Central memory CD8-positive, alpha-beta T cell (primary cell): Measurements from ENCODE around the gene C10orf90.

Experiments
- ATAC-seq: fragments of 150-1000 bp; cut with Tn5 transposase; replicated peaks from 2 replicates; pipeline ENCODE4 v1.10.0; 2022; ENCODE audit warnings: mild to moderate bottlenecking, moderate FRiP score, moderate number of reproducible peaks; ENCODE audit not compliant: poor library complexity, severe bottlenecking; ENCODE audit errors: extremely low read depth
- DNase-seq, 2 donors: peaks; one replicate each; pipeline ENCODE4 v3.0.0; 2021; ENCODE audit warnings: low spot score in 2 of 2
- H3K27ac Mint-ChIP-seq: one replicate; pipeline ENCODE4 v1.8.0; 2022; ENCODE audit warnings: low read depth, mild to moderate bottlenecking, moderate library complexity, mixed read lengths
- H3K27me3 Mint-ChIP-seq: one replicate; pipeline ENCODE4 v1.8.0; 2022; ENCODE audit warnings: mixed read lengths
- H3K36me3 Mint-ChIP-seq: one replicate; pipeline ENCODE4 v1.8.0; 2022; ENCODE audit warnings: mild to moderate bottlenecking, moderate library complexity, mixed read lengths; ENCODE audit not compliant: insufficient read depth
- H3K4me1 Mint-ChIP-seq: one replicate; pipeline ENCODE4 v1.8.0; 2022; ENCODE audit warnings: mixed read lengths
- H3K4me3 Mint-ChIP-seq: one replicate; pipeline ENCODE4 v1.8.0; 2022; ENCODE audit warnings: mild to moderate bottlenecking, moderate library complexity, mixed read lengths
- H3K9me3 Mint-ChIP-seq: one replicate; pipeline ENCODE4 v1.8.0; 2022; ENCODE audit warnings: mixed read lengths

The C10orf90 gene

GRCh38 chr10:126670056-126670894 lies at the start of gene C10orf90:
C10orf90 (minus strand) TSS chr10:126670693; CDS start chr10:126670480, 213 bp downstream.
- Mint-ChIP-seq H3K4me1 (no peaks in the 10 kb centered on the region), H3K27me3 (no peaks in the 10 kb centered on the region), H3K9me3 (peaks cover 7% of the 10 kb centered on the region), H3K36me3 (no peaks in the 10 kb centered on the region), H3K27ac (no peak within 1 kb of the TSS), H3K4me3 (no peak within 1 kb of the TSS)
- DNase-seq (no peak), ATAC-seq (no peak)

DNA sequence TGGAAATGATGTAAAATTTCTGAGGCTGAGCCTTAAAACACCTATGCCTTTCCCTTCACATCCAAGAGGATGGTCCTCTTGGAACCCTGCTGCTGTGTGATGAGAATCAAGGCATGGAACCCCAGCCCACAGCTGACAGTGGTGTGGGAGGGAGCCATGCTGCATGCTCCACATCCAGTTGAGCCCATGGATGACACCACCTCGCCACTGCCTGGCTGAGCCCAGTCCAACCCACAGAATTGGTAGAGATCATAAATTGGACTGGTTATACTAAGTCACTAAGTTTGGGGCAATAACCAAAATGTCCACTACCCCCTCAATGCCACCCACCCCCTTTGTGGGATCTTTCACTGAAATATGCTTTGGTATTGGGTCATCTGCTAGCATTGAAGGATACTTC lies 45.9 kb upstream of the C10orf90 start:
- Mint-ChIP-seq H3K27ac (no peak overlapping the region), H3K27me3 (no peaks in the 10 kb centered on the region), H3K4me3 (no peak overlapping the region), H3K36me3 (no peaks in the 10 kb centered on the region), H3K4me1 (no peaks in the 10 kb centered on the region), H3K9me3 (peaks cover 24% of the 10 kb centered on the region)
- ATAC-seq (no peak), DNase-seq (no peak)

GRCh38 chr10:126713594-126713993 lies 43.1 kb upstream of the C10orf90 start:
- Mint-ChIP-seq H3K9me3 (peaks cover 19% of the 10 kb centered on the region), H3K36me3 (no peaks in the 10 kb centered on the region), H3K4me1 (no peaks in the 10 kb centered on the region), H3K4me3 (no peak overlapping the region), H3K27me3 (no peaks in the 10 kb centered on the region), H3K27ac (no peak overlapping the region)
- DNase-seq (no peak), ATAC-seq (no peak)

DNA sequence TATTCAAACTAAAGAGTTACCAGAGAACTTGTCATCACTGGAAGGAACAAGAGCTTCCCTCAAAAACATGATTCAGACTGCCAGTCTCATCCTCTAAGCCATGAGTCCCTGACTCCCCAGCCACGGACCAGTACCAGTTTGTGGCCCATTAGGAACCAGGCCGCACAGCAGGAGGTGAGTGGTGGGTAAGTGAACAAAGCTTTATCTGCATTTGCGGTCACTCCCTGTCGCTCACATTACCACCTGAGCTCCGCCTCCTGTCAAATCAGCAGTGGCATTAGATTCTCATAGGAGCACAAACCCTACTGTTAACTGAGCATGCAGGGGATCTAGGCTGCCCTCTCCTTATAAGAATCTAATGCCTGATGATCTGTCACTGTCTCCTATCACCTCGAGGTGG lies 42.2 kb upstream of the C10orf90 start:
- H3K27me3 Mint-ChIP-seq, result no peaks in the 10 kb centered on the region
- H3K27ac Mint-ChIP-seq, result no peak overlapping the region
- no peaks in the 10 kb centered on the region for H3K36me3 Mint-ChIP-seq
- no peaks in the 10 kb centered on the region for H3K4me1 Mint-ChIP-seq
- peaks cover 13% of the 10 kb centered on the region for H3K9me3 Mint-ChIP-seq
- no peak for DNase-seq
- no peak for ATAC-seq
- no peak overlapping the region for H3K4me3 Mint-ChIP-seq

GRCh38 chr10:126705951-126706565 lies 35.6 kb upstream of the C10orf90 start:
- peaks cover 12% of the 10 kb centered on the region for H3K9me3 Mint-ChIP-seq
- H3K27ac Mint-ChIP-seq, result no peak overlapping the region
- no peak overlapping the region for H3K4me3 Mint-ChIP-seq
- no peaks in the 10 kb centered on the region for H3K36me3 Mint-ChIP-seq
- H3K4me1 Mint-ChIP-seq, result no peaks in the 10 kb centered on the region
- no peaks in the 10 kb centered on the region for H3K27me3 Mint-ChIP-seq
- ATAC-seq (no peak), DNase-seq (no peak)

DNA sequence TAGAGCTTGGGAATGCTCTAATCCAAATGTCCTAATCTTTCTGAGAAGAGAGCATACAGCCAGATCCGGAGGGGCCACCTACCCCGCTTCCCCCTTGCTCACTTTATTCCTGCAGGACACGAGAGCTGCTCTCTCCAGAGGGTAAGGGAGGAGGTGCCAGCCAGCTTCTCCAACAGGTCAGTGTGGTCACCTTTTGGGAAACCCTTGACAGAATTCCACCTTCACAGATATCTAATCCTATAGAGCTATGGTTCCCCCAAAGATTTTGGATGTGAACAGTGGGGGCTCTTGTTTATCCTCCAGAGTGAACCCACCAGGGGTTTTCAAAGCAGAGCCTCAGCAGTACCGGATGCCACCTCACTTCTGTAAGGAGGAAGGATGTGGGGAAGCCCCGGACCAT lies 34.6 kb upstream of the C10orf90 start:
- Mint-ChIP-seq H3K4me1 (no peaks in the 10 kb centered on the region), H3K4me3 (no peak overlapping the region), H3K36me3 (no peaks in the 10 kb centered on the region), H3K27ac (no peak overlapping the region), H3K9me3 (peaks cover 13% of the 10 kb centered on the region), H3K27me3 (no peaks in the 10 kb centered on the region)
- DNase-seq (no peak), ATAC-seq (no peak)

DNA sequence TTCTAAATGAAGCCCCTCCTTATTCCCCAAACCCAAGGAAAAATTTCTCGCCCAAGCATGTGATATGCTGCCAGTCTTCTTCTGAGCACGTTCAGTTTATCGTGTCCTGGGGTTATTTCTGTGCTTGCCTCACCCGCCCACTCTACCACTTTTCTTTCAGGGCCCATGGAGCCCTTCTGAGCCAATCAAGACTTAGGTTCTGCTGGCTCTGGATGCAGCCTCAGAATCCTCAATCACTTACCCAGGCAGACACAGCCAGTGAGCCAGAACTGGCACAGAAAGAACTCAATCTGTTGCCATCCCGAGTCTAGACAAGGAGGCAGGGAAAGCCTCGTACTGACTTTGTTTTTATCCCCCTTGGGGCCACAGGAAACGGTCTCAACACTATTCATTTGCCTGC lies 34.2 kb upstream of the C10orf90 start:
- no peaks in the 10 kb centered on the region for H3K4me1 Mint-ChIP-seq
- H3K27ac Mint-ChIP-seq, result no peak overlapping the region
- H3K9me3 Mint-ChIP-seq, result peaks cover 13% of the 10 kb centered on the region
- no peak overlapping the region for H3K4me3 Mint-ChIP-seq
- H3K27me3 Mint-ChIP-seq, result no peaks in the 10 kb centered on the region
- no peak for DNase-seq
- ATAC-seq, result no peak
- no peaks in the 10 kb centered on the region for H3K36me3 Mint-ChIP-seq

GRCh38 chr10:126702181-126702580 lies 31.7 kb upstream of the C10orf90 start:
- DNase-seq (no peak), ATAC-seq (no peak)
- H3K27ac Mint-ChIP-seq, result no peak overlapping the region
- peaks cover 18% of the 10 kb centered on the region for H3K9me3 Mint-ChIP-seq
- no peak overlapping the region for H3K4me3 Mint-ChIP-seq
- no peaks in the 10 kb centered on the region for H3K4me1 Mint-ChIP-seq
- no peaks in the 10 kb centered on the region for H3K36me3 Mint-ChIP-seq
- H3K27me3 Mint-ChIP-seq, result no peaks in the 10 kb centered on the region

DNA sequence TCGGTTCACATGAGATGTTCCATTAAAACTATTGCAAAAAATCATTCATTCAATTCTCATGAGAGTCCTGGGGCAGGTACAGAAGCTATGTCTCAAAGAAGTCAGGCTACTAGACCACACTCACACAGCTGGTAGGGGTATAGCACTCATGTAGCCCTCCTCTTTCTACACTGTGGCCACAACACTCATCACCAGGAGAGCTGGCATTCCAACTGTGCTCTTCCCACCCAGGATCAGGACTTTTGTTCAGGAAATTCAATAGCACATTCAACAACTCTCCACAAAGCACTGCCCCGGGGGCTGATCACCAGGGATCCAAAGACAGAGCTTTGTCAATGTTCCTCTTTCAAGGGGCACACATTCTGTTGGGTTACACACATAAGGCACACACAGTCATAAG lies 31.0 kb upstream of the C10orf90 start:
- Mint-ChIP-seq H3K4me1 (no peaks in the 10 kb centered on the region), H3K36me3 (no peaks in the 10 kb centered on the region), H3K27ac (no peak overlapping the region), H3K9me3 (peaks cover 18% of the 10 kb centered on the region), H3K4me3 (no peak overlapping the region), H3K27me3 (no peaks in the 10 kb centered on the region)
- ATAC-seq (no peak), DNase-seq (no peak)

GRCh38 chr10:126696684-126697083 lies 26.2 kb upstream of the C10orf90 start:
- Mint-ChIP-seq H3K36me3 (no peaks in the 10 kb centered on the region), H3K4me3 (no peak overlapping the region), H3K27ac (no peak overlapping the region), H3K9me3 (peaks cover 42% of the 10 kb centered on the region), H3K27me3 (no peaks in the 10 kb centered on the region), H3K4me1 (no peaks in the 10 kb centered on the region)
- DNase-seq (no peak), ATAC-seq (no peak)

DNA sequence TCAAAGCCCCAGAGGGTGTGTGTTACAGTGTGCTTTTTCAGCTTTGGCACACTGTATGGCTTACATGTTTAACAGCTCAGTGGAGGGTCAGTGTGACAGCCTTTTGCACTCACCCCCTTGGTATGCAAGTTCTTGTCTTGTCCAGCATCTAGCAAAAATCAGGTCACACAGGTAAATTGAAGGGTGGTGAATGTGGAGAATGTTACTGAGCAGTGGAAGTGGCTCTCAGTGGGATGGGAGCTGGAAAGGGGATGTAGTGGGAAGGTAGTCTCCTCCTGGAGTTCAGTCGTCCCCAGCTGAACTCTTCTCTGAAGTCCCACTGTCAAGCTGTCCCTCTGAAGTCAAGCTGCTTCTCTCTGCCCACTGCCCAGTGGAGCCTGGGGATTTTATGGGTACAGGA lies 21.0 kb upstream of the C10orf90 start:
- H3K9me3 Mint-ChIP-seq, result peaks cover 40% of the 10 kb centered on the region
- no peaks in the 10 kb centered on the region for H3K27me3 Mint-ChIP-seq
- no peak for ATAC-seq
- no peaks in the 10 kb centered on the region for H3K4me1 Mint-ChIP-seq
- no peak overlapping the region for H3K4me3 Mint-ChIP-seq
- no peak for DNase-seq
- no peak overlapping the region for H3K27ac Mint-ChIP-seq
- H3K36me3 Mint-ChIP-seq, result no peaks in the 10 kb centered on the region

- Mint-ChIP-seq H3K4me1 (no peaks in the 10 kb centered on the region), H3K27ac (no peak overlapping the region), H3K27me3 (no peaks in the 10 kb centered on the region), H3K36me3 (no peaks in the 10 kb centered on the region), H3K9me3 (peaks cover 40% of the 10 kb centered on the region), H3K4me3 (no peak overlapping the region)
- DNase-seq (no peak), ATAC-seq (no peak)
These were observed 20.0 kb upstream of the C10orf90 start for GRCh38 chr10:126690534-126690933.

DNA sequence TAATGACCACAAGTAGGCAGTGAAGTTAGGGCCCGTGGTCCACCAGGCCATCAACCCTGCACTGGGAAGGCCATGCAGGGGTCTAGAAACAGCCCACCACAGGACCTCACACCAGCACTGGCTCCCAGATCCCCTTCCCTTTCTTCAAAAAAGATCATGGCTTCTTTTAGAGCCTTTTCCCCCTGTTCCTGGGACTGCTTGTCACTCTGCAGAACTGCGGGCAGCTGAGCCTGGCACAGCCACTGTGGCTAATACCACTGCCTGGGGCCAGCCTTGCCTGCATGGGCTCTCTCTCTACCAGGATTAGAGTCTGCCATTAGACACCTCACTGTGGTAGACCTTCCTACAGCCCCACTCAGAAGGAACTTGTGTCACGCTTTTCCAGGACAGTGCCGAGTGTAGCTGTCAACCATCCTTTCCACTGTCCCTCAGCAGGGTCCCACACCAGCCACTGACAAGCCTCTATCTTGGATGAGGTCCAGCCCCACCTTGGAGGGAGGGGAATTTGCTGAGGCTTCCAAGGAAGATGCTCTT lies 19.0 kb upstream of the C10orf90 start:
- no peaks in the 10 kb centered on the region for H3K27me3 Mint-ChIP-seq
- DNase-seq, result no peak
- H3K27ac Mint-ChIP-seq, result no peak overlapping the region
- no peak for ATAC-seq
- no peaks in the 10 kb centered on the region for H3K36me3 Mint-ChIP-seq
- H3K9me3 Mint-ChIP-seq, result peaks cover 39% of the 10 kb centered on the region
- H3K4me1 Mint-ChIP-seq, result no peaks in the 10 kb centered on the region
- no peak overlapping the region for H3K4me3 Mint-ChIP-seq
